SK-N-SH treated with all-trans-retinoic acid at 6 μM for 48 hours (cell line): ENCODE measurements around the gene FOXN3.

Experiments used
- ATAC-seq: fragments of 200-7000 bp; cut with Tn5 transposase; 3 replicates; pipeline ENCODE4 v1.9.1; 2020; ENCODE audit warnings: mild to moderate bottlenecking, moderate library complexity
- ARNTL ChIP-seq: fragments of 450-650 bp; formaldehyde crosslinking; IDR thresholded peaks from 2 replicates; pipeline ENCODE4 v1.5.0; 2020; ENCODE audit warnings: low read depth, mild to moderate bottlenecking, moderate library complexity, borderline replicate concordance
- BACH2 ChIP-seq: fragments of 250-450 bp; sonication (Bioruptor Pico); IDR thresholded peaks from 2 replicates; pipeline ENCODE4 v1.9.0; 2021; ENCODE audit warnings: mild to moderate bottlenecking, borderline replicate concordance
- ESRRG ChIP-seq: fragments of 250-450 bp; sonication (Bioruptor Pico); IDR thresholded peaks from 2 replicates; pipeline ENCODE4 v1.6.1; 2021; ENCODE audit warnings: mild to moderate bottlenecking
- GLIS3 ChIP-seq: fragments of 250-450 bp; sonication (Bioruptor Pico); IDR thresholded peaks from 2 replicates; pipeline ENCODE4 v1.5.0; 2020; ENCODE audit warnings: mild to moderate bottlenecking, moderate library complexity
- ISL1 ChIP-seq: fragments of 250-450 bp; sonication (Bioruptor Pico); IDR thresholded peaks from 2 replicates; pipeline ENCODE4 v2.1.2; 2022; ENCODE audit warnings: mild to moderate bottlenecking, moderate library complexity
- OSR1 ChIP-seq: fragments of 250-450 bp; sonication (Bioruptor Pico); IDR thresholded peaks from 2 replicates; pipeline ENCODE4 v1.8.0; 2022; ENCODE audit warnings: moderate library complexity, mild to moderate bottlenecking, inconsistent platforms
- PATZ1 ChIP-seq: fragments of 250-450 bp; sonication (Bioruptor Pico); IDR thresholded peaks from 2 replicates; pipeline ENCODE4 v1.8.0; 2020; ENCODE audit warnings: mild to moderate bottlenecking, moderate library complexity, borderline replicate concordance
- PPARA ChIP-seq: fragments of 250-450 bp; sonication (Bioruptor Pico); IDR thresholded peaks from 2 replicates; pipeline ENCODE4 v1.5.0; 2020; ENCODE audit warnings: mild to moderate bottlenecking, borderline replicate concordance
- RARB ChIP-seq: fragments of 250-450 bp; sonication (Bioruptor Pico); IDR thresholded peaks from 2 replicates; pipeline ENCODE4 v1.8.0; 2021; ENCODE audit warnings: mild to moderate bottlenecking, moderate library complexity
- SNAI2 ChIP-seq: fragments of 250-450 bp; sonication (Bioruptor Pico); IDR thresholded peaks from 2 replicates; pipeline ENCODE4 v1.5.0; 2020; ENCODE audit warnings: mild to moderate bottlenecking, moderate library complexity
- TCF4 ChIP-seq: fragments of 250-450 bp; sonication (Bioruptor Pico); IDR thresholded peaks from 2 replicates; pipeline ENCODE4 v1.8.0; 2021; ENCODE audit warnings: mild to moderate bottlenecking, moderate library complexity, borderline replicate concordance
- TOX ChIP-seq: fragments of 250-450 bp; sonication (Bioruptor Pico); IDR thresholded peaks from 2 replicates; pipeline ENCODE4 v1.8.0; 2021; ENCODE audit warnings: mild to moderate bottlenecking, moderate library complexity, borderline replicate concordance
- ZC3H10 ChIP-seq: fragments of 250-450 bp; sonication (Bioruptor Pico); IDR thresholded peaks from 2 replicates; pipeline ENCODE4 v1.5.1; 2021; ENCODE audit warnings: mild to moderate bottlenecking, moderate library complexity
- ZFP3 ChIP-seq: fragments of 250-450 bp; sonication (Bioruptor Pico); IDR thresholded peaks from 2 replicates; pipeline ENCODE4 v1.5.0; 2020; ENCODE audit warnings: mild to moderate bottlenecking, moderate library complexity
- ZFP30 ChIP-seq: fragments of 450-650 bp; formaldehyde crosslinking; IDR thresholded peaks from 2 replicates; pipeline ENCODE4 v1.5.0; 2022; ENCODE audit warnings: mild to moderate bottlenecking, moderate library complexity
- ZNF565 ChIP-seq: fragments of 450-650 bp; formaldehyde crosslinking; conservative IDR thresholded peaks from 2 replicates; pipeline ENCODE4 v1.5.0; 2020; ENCODE audit warnings: low read depth, mild to moderate bottlenecking, moderate library complexity
- ZNF70 ChIP-seq: fragments of 450-650 bp; formaldehyde crosslinking; IDR thresholded peaks from 2 replicates; pipeline ENCODE4 v1.5.0; 2020; ENCODE audit warnings: mild to moderate bottlenecking, moderate library complexity
- ZNF8 ChIP-seq: fragments of 450-650 bp; formaldehyde crosslinking; IDR thresholded peaks from 2 replicates; pipeline ENCODE4 v1.5.0; 2020; ENCODE audit warnings: mild to moderate bottlenecking, moderate library complexity
- TF ChIP-seq, protein P1 (sequence below): fragments of 250-450 bp; sonication (Bioruptor Pico); IDR thresholded peaks from 2 replicates; pipeline ENCODE4 v1.5.0; 2020; ENCODE audit warnings: mild to moderate bottlenecking, moderate library complexity
- TF ChIP-seq, protein P2 (sequence below): fragments of 250-450 bp; sonication (Bioruptor Pico); IDR thresholded peaks from 2 replicates; pipeline ENCODE4 v1.5.1; 2021; ENCODE audit warnings: mild to moderate bottlenecking, moderate library complexity

Gene FOXN3

GRCh38 chr14:89110110-89110509, 306.9 kb downstream of the FOXN3 start:
- ATAC-seq, result no peak
- TF ChIP-seq PPARA (CRISPR knock-in tag) (no peak), TOX (no peak), RARB (no peak), PATZ1 (CRISPR knock-in tag) (no peak), ZNF8 (CRISPR knock-in tag) (no peak), ESRRG (CRISPR knock-in tag) (no peak), ZC3H10 (CRISPR knock-in tag) (no peak), BACH2 (CRISPR knock-in tag) (no peak)
- TF ChIP-seq, protein P1, sequence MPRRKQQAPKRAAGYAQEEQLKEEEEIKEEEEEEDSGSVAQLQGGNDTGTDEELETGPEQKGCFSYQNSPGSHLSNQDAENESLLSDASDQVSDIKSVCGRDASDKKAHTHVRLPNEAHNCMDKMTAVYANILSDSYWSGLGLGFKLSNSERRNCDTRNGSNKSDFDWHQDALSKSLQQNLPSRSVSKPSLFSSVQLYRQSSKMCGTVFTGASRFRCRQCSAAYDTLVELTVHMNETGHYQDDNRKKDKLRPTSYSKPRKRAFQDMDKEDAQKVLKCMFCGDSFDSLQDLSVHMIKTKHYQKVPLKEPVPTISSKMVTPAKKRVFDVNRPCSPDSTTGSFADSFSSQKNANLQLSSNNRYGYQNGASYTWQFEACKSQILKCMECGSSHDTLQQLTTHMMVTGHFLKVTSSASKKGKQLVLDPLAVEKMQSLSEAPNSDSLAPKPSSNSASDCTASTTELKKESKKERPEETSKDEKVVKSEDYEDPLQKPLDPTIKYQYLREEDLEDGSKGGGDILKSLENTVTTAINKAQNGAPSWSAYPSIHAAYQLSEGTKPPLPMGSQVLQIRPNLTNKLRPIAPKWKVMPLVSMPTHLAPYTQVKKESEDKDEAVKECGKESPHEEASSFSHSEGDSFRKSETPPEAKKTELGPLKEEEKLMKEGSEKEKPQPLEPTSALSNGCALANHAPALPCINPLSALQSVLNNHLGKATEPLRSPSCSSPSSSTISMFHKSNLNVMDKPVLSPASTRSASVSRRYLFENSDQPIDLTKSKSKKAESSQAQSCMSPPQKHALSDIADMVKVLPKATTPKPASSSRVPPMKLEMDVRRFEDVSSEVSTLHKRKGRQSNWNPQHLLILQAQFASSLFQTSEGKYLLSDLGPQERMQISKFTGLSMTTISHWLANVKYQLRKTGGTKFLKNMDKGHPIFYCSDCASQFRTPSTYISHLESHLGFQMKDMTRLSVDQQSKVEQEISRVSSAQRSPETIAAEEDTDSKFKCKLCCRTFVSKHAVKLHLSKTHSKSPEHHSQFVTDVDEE, result no peak

DNA sequence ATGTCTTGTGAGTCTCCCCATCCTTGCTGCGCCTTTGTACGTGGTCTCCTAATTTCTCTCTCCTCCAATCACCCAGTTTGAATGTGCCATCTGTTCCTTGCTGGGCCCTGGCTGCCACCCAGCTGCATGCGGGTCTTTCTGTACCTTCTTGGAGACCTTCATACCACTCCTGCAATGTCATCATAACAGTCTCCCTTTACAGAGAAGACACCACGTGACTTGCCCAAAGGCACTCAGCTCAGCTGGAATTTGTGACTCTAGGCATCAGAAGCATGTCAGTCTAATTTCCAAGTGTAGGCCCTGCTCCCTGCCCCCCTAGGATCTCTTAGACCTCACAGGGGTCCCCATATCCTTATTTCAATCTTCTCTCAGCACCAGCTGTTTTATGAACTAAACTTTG, 308.4 kb downstream of the FOXN3 start:
- TF ChIP-seq TCF4 (no peak), ISL1 (CRISPR knock-in tag) (no peak), ARNTL (no peak), ZNF8 (CRISPR knock-in tag) (no peak), ZFP3 (CRISPR knock-in tag) (no peak), PATZ1 (CRISPR knock-in tag) (no peak), GLIS3 (CRISPR knock-in tag) (no peak), ZNF70 (no peak), TOX (no peak), ZFP30 (CRISPR knock-in tag) (no peak), BACH2 (CRISPR knock-in tag) (no peak), OSR1 (CRISPR knock-in tag) (no peak), ESRRG (CRISPR knock-in tag) (no peak)
- TF ChIP-seq, protein P1, result no peak
- TF ChIP-seq, protein P2, sequence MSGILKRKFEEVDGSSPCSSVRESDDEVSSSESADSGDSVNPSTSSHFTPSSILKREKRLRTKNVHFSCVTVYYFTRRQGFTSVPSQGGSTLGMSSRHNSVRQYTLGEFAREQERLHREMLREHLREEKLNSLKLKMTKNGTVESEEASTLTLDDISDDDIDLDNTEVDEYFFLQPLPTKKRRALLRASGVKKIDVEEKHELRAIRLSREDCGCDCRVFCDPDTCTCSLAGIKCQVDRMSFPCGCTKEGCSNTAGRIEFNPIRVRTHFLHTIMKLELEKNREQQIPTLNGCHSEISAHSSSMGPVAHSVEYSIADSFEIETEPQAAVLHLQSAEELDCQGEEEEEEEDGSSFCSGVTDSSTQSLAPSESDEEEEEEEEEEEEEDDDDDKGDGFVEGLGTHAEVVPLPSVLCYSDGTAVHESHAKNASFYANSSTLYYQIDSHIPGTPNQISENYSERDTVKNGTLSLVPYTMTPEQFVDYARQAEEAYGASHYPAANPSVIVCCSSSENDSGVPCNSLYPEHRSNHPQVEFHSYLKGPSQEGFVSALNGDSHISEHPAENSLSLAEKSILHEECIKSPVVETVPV (CRISPR knock-in tag), result no peak
- TF ChIP-seq, all 23 proteins: peak for 0
- ATAC-seq, result no peak

- no peak for ATAC-seq
- TF ChIP-seq ZFP3 (CRISPR knock-in tag), result no peak
- TF ChIP-seq ZNF565, result no peak
- no peak for TF ChIP-seq SNAI2
- no peak for TF ChIP-seq TCF4
- no peak for TF ChIP-seq PATZ1 (CRISPR knock-in tag)
- no peak for TF ChIP-seq GLIS3 (CRISPR knock-in tag)
- TF ChIP-seq, protein P1, result no peak
Measured at GRCh38 chr14:89107626-89108025, 309.4 kb downstream of the FOXN3 start.
